ENCODE results near the gene ALDH3A2. TPM values are rescaled to one million over a fixed set of nuclear protein-coding genes. Genes with fewer than 3 reads are reported as not detected.
"Not testable (repeated sequence)": the region's sequence is repeated elsewhere in the genome, so short reads cannot be mapped to it uniquely, and the experiment has no call there.

Gene ALDH3A2
- total RNA-seq, 4 donors from 2014 or later: 385 to 619 (median 435) TPM

GRCh38 chr17:19673623-19674022 lies 25.1 kb downstream of the ALDH3A2 start:
- no peak overlapping the region for H3K4me3 ChIP-seq (ENCODE audit: low read depth, poor library complexity, severe bottlenecking)
- intact Hi-C loops (cut with DNase I; ENCODE audit: low total_unique reads): no loop called here
- no peak for TF ChIP-seq CTCF (IDR thresholded peaks at IDR 0.05)
- no peak for TF ChIP-seq POLR2A (IDR thresholded peaks at IDR 0.05)
- DNase-seq (ENCODE audit: low spot score in 2 of 2): peak in 1 of 2 donors; percentile 46
- 57 to 70% methylated on average over 3 of the region's 3 CpGs for WGBS, 2 donors

DNA sequence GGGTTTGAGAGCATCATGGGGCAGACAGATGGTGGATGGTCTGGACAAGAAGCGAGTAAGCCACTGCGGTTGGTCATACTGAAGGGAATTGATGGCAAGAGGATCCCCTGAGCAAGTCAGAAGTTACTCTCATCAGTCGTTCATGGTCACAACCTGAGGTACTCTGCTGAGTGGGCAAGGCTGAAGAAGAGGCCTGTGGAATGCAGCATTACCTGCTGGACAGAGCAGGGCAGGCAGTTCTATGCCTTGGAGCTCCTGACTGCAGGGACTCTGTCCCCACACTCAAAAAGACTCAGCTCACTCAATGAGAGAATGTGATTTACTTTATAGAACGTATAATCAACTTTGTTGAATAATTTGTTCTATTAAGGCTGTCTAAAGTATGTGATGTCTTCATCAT lies 28.3 kb downstream of the ALDH3A2 start:
- 82 to 88% methylated on average over 4 of the region's 4 CpGs for WGBS, 2 donors
- H3K4me3 ChIP-seq (ENCODE audit: low read depth, poor library complexity, severe bottlenecking): no peak overlapping the region
- TF ChIP-seq CTCF (IDR thresholded peaks at IDR 0.05): no peak
- TF ChIP-seq POLR2A (IDR thresholded peaks at IDR 0.05): no peak
- intact Hi-C loops (cut with DNase I; ENCODE audit: low total_unique reads): no loop called here
- DNase-seq (ENCODE audit: low spot score in 2 of 2): peak in 1 of 2 donors; percentile 26

DNA sequence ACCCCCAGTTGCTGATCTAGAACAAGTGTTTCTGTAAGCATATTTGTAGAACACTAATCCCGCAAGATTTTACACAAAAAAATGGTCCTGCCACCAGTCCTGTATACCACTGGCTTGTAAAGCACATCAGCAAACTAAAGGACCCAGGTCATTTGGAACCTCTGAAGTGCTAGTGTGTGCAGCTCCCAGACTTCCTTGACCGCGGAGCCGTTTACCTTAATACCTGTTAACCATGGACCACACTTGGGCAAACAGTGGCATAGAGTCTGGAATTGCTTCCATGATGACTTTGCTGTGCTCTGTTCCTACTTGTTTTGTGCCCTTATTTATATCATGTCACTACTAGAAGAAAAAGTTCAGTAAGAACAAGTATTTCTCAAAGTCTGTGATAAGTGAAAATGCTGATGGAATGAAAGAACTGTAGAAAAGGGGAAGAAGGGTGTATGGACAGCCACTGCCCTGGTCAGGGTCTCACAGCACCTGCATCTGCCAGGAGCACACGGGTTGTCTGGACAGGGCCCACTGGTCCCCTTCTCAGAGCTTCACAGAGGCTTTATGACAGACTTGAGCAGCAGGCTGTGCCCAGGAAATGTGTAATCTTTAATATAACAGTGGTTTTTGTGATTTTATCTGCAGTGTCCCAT lies 29.3 kb downstream of the ALDH3A2 start:
- DNase-seq (ENCODE audit: low spot score in 2 of 2): peak in 1 of 2 donors; percentile 59
- WGBS, 2 donors: 89 to 95% methylated on average over 5 of the region's 5 CpGs
- intact Hi-C loops (cut with DNase I; ENCODE audit: low total_unique reads): no loop called here
- TF ChIP-seq CTCF (IDR thresholded peaks at IDR 0.05) (no peak), POLR2A (IDR thresholded peaks at IDR 0.05) (no peak)
- H3K4me3 ChIP-seq (ENCODE audit: low read depth, poor library complexity, severe bottlenecking): no peak overlapping the region

- TF ChIP-seq CTCF (IDR thresholded peaks at IDR 0.05) (no peak), POLR2A (IDR thresholded peaks at IDR 0.05) (no peak)
- intact Hi-C loops (cut with DNase I; ENCODE audit: low total_unique reads): no loop called here
- DNase-seq (ENCODE audit: low spot score in 2 of 2): peak in 1 of 2 donors; percentile 61
- WGBS, 2 donors: 75 to 81% methylated on average over 18 of the region's 18 CpGs
- H3K4me3 ChIP-seq (ENCODE audit: low read depth, poor library complexity, severe bottlenecking): no peak overlapping the region
Observed at GRCh38 chr17:19678581-19679453, 30.3 kb downstream of the ALDH3A2 start.

DNA sequence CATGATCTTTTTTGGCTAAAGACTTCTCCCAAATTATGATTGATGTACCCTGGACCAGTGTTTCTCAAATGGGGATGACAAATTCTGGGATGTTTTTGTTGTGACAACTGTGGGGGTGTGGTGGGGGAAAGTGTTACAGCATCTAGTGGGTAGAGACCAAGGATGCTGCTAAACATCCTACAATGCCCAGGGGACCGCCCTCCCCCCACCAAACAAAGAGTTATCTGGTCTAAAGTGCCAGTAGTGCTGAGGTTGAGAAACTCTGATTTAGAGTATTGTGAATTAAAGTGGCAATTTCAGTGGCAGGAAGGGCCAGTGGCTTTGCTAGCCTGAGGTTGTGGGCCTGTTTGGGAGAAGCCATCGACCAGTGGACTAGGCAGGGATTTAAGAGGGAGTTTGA lies 34.6 kb downstream of the ALDH3A2 start:
- H3K4me3 ChIP-seq (ENCODE audit: low read depth, poor library complexity, severe bottlenecking): no peak overlapping the region
- DNase-seq (ENCODE audit: low spot score in 2 of 2): peak; percentile 59 to 87
- intact Hi-C loops (cut with DNase I; ENCODE audit: low total_unique reads): no loop called here
- TF ChIP-seq POLR2A (IDR thresholded peaks at IDR 0.05): no peak
- no peak for TF ChIP-seq CTCF (IDR thresholded peaks at IDR 0.05)
- 88 to 90% methylated on average over 2 of the region's 2 CpGs for WGBS, 2 donors

GRCh38 chr17:19684909-19685580 lies 36.5 kb downstream of the ALDH3A2 start:
- peak in 1 of 2 donors; percentile 72 for DNase-seq (ENCODE audit: low spot score in 2 of 2)
- 79 to 85% methylated on average over 25 to 31 of the region's 32 CpGs for WGBS, 2 donors
- H3K4me3 ChIP-seq (ENCODE audit: low read depth, poor library complexity, severe bottlenecking); intact Hi-C loops (cut with DNase I; ENCODE audit: low total_unique reads): not testable (repeated sequence)

Data from lower leg skin (tissue), 4 donors.